Stimulated activated CD8-positive, alpha-beta memory T cell treated with anti-CD3 and anti-CD28 coated beads, Interleukin-12 subunit alpha, Interleukin-12 subunit beta, amount 100 ng/mL, for 1 hour (primary cell): Measurements from ENCODE around the gene TAPBP.
"Not testable (repeated sequence)": the region's sequence is repeated elsewhere in the genome, so short reads cannot be mapped to it uniquely, and the experiment has no call there.

Experiments used
- DNase-seq: peaks from one replicate; pipeline ENCODE4 v3.0.0-alpha.2; 2020; ENCODE audit warnings: low read depth

Gene TAPBP

GRCh38 chr6:33313709-33314514 lies at the start of gene TAPBP:
Gene TAPBP, minus strand, starts transcription at chr6:33314078. Its CDS starts 37 bp downstream, at chr6:33314041.
- peak; percentile 78 for DNase-seq

- not testable (repeated sequence) for DNase-seq
Observed at GRCh38 chr6:33363486-33363885, 49.6 kb upstream of the TAPBP start.

GRCh38 chr6:33359331-33359730 lies 45.5 kb upstream of the TAPBP start:
- no peak for DNase-seq

- not testable (repeated sequence) for DNase-seq
Observed at GRCh38 chr6:33357160-33357871, 43.4 kb upstream of the TAPBP start.

DNA sequence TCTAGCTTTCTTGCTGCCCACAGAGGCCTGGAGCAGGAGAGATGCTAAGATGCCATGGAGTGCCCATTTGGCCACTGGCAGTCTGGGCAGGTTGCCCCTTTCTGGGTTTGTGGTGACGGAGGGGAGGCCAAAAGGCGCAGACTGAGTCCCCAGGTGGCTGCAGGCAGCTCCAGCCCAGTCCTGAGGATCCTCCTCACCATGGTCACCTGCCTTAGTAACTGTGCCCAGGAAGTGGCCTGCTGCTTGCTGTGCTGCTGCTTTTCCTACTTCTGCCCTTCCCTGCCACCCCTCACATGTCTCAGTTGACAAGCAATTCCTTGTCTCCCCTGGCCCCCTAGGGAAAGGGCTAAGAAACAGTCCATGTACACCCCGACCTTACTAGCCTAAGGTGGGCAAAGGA lies 42.4 kb upstream of the TAPBP start:
- no peak for DNase-seq

GRCh38 chr6:33355860-33356259 lies 42.0 kb upstream of the TAPBP start:
- not testable (repeated sequence) for DNase-seq

DNA sequence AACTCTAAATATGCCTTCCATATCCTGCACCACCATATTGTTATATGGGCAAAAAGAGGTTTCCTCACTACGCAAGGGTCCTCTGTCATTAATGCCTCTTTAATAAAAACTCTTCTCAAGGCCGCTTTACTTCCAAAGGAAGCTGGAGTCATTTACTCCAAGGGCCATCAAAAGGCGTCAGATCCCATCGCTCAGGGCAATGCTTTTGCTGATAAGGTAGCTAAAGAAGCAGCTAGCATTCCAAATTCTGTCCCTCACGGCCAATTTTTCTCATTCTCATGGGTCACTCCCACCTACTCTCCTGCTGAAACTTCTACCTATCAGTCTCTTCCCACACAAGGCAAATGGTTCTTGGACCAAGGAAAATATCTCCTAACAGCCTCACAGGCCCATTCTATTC lies 33.9 kb upstream of the TAPBP start:
- no peak for DNase-seq

- not testable (repeated sequence) for DNase-seq
Observed at GRCh38 chr6:33346972-33347371, 33.1 kb upstream of the TAPBP start.

- DNase-seq, result peak; percentile 50
Observed at GRCh38 chr6:33344701-33345697, 31.1 kb upstream of the TAPBP start.

DNA sequence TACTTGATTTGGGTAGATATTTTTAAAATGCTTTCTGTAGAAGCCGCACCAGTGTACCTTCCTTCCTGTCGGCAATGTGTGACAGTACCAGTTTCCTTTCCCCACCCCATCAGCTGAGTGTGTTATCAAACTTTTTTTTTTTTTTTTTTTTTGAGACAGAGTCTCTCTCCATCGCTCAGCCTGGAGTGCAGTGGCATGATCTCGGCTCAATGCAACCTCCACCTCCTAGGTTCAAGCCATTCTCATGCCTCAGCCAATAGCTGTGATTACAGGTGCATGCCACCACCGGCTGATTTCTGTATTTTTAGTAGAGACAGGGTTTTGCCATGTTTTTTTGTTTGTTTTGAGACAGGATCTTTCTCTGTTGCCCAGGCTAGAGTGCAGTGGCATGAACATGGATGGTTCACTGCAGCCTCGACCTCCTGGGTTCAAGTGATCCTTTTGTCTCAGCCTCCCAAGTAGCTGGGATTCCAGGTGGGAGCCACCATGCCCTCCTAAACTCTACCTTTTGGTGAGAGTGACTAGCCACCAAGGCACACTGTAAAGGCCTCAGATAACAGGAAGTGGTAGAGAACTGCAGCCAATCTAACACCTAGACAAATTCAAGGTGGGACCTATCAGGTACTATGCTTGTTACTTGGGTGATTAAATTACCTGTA lies 30.2 kb upstream of the TAPBP start:
- peak; percentile 41 for DNase-seq

DNA sequence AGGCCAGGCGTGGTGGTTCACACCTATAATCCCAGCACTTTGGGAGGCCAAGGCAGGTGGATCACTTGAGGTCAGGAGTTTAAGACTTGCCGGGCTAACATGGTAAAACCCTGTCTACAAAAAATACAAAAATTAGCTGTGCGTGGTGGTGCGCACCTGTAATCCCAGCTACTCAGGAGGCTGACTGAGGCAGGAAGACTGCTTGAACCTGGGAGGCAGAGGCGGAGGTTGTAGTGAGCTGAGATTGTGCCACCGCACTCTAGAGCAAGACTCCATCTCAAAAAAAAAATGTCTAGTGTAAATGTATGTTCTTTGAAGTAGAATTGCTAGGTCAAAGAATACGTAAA lies 29.7 kb upstream of the TAPBP start:
- not testable (repeated sequence) for DNase-seq

DNA sequence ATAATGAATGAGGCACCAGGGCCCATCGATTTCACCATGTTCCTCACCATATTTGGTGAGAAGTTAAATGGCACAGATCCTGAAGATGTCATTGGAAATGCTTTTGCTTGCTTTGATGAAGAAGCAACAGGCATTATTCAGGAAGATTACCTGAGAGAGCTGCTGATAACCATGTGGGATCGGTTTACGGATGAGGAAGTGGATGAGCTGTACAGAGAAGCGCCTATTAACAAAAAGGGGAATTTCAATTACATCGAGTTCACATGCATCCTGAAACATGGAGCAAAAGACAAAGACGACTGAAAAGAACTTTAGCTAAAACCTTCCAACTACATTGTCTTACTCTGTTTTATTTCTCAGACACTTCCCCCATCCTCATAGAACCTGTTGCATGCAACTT lies 25.3 kb upstream of the TAPBP start:
- DNase-seq, result no peak

- DNase-seq, result no peak
Observed at GRCh38 chr6:33336495-33336894, 22.6 kb upstream of the TAPBP start.

- no peak for DNase-seq
Observed at GRCh38 chr6:33335916-33336315, 22.0 kb upstream of the TAPBP start.

- no peak for DNase-seq
Observed at GRCh38 chr6:33333666-33334065, 19.8 kb upstream of the TAPBP start.

DNA sequence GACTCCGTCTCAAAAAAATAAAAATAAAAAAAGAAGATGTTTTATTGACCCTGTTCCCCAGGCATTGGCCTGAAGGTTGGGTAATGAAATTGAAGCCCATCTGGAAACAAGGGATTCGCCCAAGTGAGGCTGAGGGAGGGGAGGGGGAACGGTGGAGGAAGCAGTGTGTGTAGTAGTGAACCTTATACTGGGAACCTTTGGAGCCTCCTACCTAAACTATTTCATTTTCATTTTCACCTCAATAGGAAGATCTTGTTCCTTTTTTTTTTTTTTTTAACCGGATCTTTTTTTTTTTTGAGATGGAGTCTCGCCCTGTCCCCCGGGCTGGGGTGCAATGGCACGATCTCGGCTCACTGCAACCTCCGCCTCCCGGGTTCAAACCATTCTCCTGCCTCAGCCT lies 16.9 kb upstream of the TAPBP start:
- no peak for DNase-seq

DNA sequence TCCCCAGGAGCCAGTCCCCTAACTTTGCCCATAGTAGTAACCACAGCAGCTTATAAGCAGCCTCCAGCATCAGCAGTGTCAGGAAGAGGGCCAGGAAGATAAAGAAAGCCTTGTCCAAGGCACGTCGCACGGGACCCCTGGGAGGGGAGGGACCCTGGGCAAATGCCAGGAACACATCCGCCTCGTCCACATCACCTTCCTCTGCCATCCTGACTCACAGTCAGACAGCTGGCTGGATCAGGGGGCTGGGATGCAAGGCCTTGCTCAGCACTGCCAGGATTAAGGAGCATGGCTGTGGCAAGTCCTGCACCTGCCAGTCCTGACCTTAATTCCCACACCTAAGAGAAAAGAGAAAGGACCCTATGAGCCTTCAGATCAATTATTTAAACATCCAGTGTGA lies 15.2 kb upstream of the TAPBP start:
- DNase-seq, result no peak

DNA sequence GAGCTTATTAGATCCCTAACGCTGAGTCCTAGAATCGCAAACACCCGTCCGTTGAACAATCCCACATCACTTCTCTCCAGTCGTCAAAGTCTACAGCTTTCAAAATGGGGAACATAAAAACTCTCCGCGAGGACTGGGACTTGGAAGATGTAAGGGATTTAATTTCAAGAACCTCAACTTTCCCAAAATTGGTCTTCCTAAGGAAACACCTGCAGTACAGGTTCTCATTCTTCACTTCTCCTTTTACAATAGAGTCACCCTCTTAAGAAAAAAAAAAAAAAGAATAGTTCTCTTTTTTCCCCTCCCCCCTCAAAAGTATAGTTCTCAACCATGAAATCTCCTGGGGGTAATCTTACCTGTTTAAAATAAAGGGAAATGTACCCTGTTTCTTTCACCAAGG lies 10.2 kb upstream of the TAPBP start:
- no peak for DNase-seq

- DNase-seq, result no peak
Observed at GRCh38 chr6:33323623-33323948, 9.7 kb upstream of the TAPBP start.

- DNase-seq, result no peak
Observed at GRCh38 chr6:33321227-33321626, 7.3 kb upstream of the TAPBP start.

- DNase-seq, result no peak
Observed at GRCh38 chr6:33320315-33321181, 6.7 kb upstream of the TAPBP start.
